ENCODE measurements around the gene IQGAP3. TPM values are rescaled to one million over a fixed set of nuclear protein-coding genes. Genes with fewer than 3 reads are reported as not detected.

Gene IQGAP3
- polyA plus RNA-seq, 1 experiment = 28.1 TPM

- ChIA-PET POLR2A (interaction anchor here (0.6 kb wide), 1 partner anchor 19 kb away, joined by 4 read pairs; no protein-coding TSS in a partner anchor), CTCF (interaction anchor here (0.6 to 2.3 kb wide), 30 partner anchors 10 to 382 kb away, joined by 3 to 31 read pairs (median 4); partner anchors contain the start of genes GPATCH4, MEF2D and NAXE)
- peak; percentile 81 for TF ChIP-seq CTCF (IDR thresholded peaks at IDR 0.05; ENCODE audit: insufficient read depth, low read depth, low read length)
- DNase-seq (ENCODE audit: low read depth) = no peak
- Histone ChIP-seq H3K4me3 (ENCODE audit: low read depth, low read length) (no peak overlapping the region), H3K27me3 (ENCODE audit: control insufficient read depth, insufficient read depth, low read length) (no peaks in the 10 kb centered on the region), H3K36me3 (ENCODE audit: control insufficient read depth, insufficient read depth, low read length) (peaks cover 55% of the 10 kb centered on the region)
Measured at GRCh38 chr1:156480411-156481192, 91.8 kb downstream of the IQGAP3 start.

GRCh38 chr1:156480016-156480370 is 92.4 kb downstream of the IQGAP3 start:
- DNase-seq (ENCODE audit: low read depth) = no peak
- POLR2A ChIA-PET = interaction anchor here (0.6 kb wide), 1 partner anchor 20 kb away, joined by 4 read pairs; no protein-coding TSS in a partner anchor
- Histone ChIP-seq H3K27me3 (ENCODE audit: control insufficient read depth, insufficient read depth, low read length) (no peaks in the 10 kb centered on the region), H3K4me3 (ENCODE audit: low read depth, low read length) (no peak overlapping the region), H3K36me3 (ENCODE audit: control insufficient read depth, insufficient read depth, low read length) (peaks cover 60% of the 10 kb centered on the region)
- CTCF ChIA-PET = interaction anchor here (0.6 to 2.3 kb wide), 28 partner anchors 9 to 381 kb away, joined by 3 to 31 read pairs (median 4); partner anchors contain the start of gene MEF2D
- peak; percentile 27 for TF ChIP-seq CTCF (IDR thresholded peaks at IDR 0.05; ENCODE audit: insufficient read depth, low read depth, low read length)

- DNase-seq (ENCODE audit: low read depth) = no peak
- peaks cover 64% of the 10 kb centered on the region for H3K36me3 ChIP-seq (ENCODE audit: control insufficient read depth, insufficient read depth, low read length)
- TF ChIP-seq CTCF (IDR thresholded peaks at IDR 0.05; ENCODE audit: insufficient read depth, low read depth, low read length) = no peak
- no peaks in the 10 kb centered on the region for H3K27me3 ChIP-seq (ENCODE audit: control insufficient read depth, insufficient read depth, low read length)
- CTCF ChIA-PET = interaction anchor here (0.8 to 2.3 kb wide), 8 partner anchors 8 to 64 kb away, joined by 3 to 12 read pairs (median 6); partner anchors contain the start of gene MEF2D
- no peak overlapping the region for H3K4me3 ChIP-seq (ENCODE audit: low read depth, low read length)
- POLR2A ChIA-PET = no interaction called here
Measured at GRCh38 chr1:156479093-156480015, 93.0 kb downstream of the IQGAP3 start.

GRCh38 chr1:156478250-156478627 is 94.1 kb downstream of the IQGAP3 start:
- peaks cover 75% of the 10 kb centered on the region for H3K36me3 ChIP-seq (ENCODE audit: control insufficient read depth, insufficient read depth, low read length)
- POLR2A ChIA-PET = no interaction called here
- no peak for TF ChIP-seq CTCF (IDR thresholded peaks at IDR 0.05; ENCODE audit: insufficient read depth, low read depth, low read length)
- H3K4me3 ChIP-seq (ENCODE audit: low read depth, low read length) = no peak overlapping the region
- H3K27me3 ChIP-seq (ENCODE audit: control insufficient read depth, insufficient read depth, low read length) = no peaks in the 10 kb centered on the region
- DNase-seq (ENCODE audit: low read depth) = no peak
- CTCF ChIA-PET = interaction anchor here (0.7 to 1.7 kb wide), 2 partner anchors 11 to 32 kb away, joined by 3 to 4 read pairs; no protein-coding TSS in a partner anchor
